Lower leg skin (tissue), 4 donors: Measurements from ENCODE around the gene METTL16. TPM values are rescaled to one million over a fixed set of nuclear protein-coding genes. Genes with fewer than 3 reads are reported as not detected.
"Not testable (repeated sequence)": the region's sequence is repeated elsewhere in the genome, so short reads cannot be mapped to it uniquely, and the experiment has no call there.

Source experiments
- DNase-seq, 2 donors: peaks; one replicate each; pipeline ENCODE4 v3.0.0-alpha.2; 2019; ENCODE audit warnings: low spot score in 2 of 2
- H3K4me3 ChIP-seq: fragments of 200-600 bp; sonication (generic); 2 replicates; pipeline ENCODE4 v1.5.1; 2017; ENCODE audit warnings: mild to moderate bottlenecking, low read depth; ENCODE audit not compliant: poor library complexity, severe bottlenecking
- POLR2A ChIP-seq, 2 donors: fragments of 450-650 bp; IDR thresholded peaks; one replicate each; pipeline ENCODE4 v1.6.1; 2016 to 2017; ENCODE audit warnings: antibody characterized with exemption in 2 of 2, mild to moderate bottlenecking in 1 of 2, moderate library complexity in 1 of 2
- WGBS, 2 donors: methylation state at CpG; one replicate each; pipeline ENCODE4 v1.1.5; 2018; 5-methylcytosine and 5-hydroxymethylcytosine counted together
- intact Hi-C: fragments of 100-400 bp; cut with DNase I; formaldehyde crosslinking; loops from one replicate; pipeline ENCODE4 v1.15.0; 2023; ENCODE audit warnings: low total_unique reads
- total RNA-seq, 4 donors: library from RNA; depleted of rRNA; stranded (reverse); fragments of >200 nt; gene quantifications; one replicate each; pipeline ENCODE4 v1.1.0, GENCODE V29; 2016
- TF ChIP-seq, protein P1 (sequence below), 3 donors: fragments of 450-650 bp; IDR thresholded peaks; one replicate each; pipeline ENCODE4 v1.5.1; 2016; ENCODE audit warnings: antibody characterized with exemption in 3 of 3, mild to moderate bottlenecking in 3 of 3, moderate library complexity in 2 of 3

METTL16 gene
- total RNA-seq, 4 donors from 2014 or later, result 17.7 to 47.4 (median 38.5) TPM

DNA sequence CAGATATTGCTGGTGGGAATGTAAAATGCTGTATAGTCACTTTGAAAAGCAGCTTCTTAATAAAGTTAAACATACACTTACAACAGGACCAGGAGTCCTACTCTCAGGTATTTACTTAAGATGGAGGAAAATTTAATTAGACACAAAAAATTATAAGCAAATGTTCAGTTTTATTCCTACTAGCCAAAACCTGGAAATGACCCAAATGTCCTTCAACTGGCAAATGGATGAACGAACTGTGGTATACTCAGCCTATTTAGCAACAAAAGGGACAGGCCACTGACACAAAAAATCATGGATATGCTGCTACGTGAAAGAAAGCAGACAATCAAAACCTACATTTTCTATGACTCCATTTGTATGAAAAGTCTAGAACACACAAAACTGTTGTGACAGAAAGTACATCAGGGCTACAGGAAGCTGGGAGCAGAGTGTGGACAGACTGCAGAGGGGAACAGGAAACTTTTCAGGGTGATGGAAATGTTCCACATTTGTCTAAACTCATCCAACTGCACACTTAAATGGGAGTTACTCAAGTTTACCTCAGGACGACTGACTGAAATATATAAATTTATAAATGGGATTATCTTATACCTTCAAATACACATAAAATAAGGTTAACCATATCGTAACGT, 61.6 kb downstream of the METTL16 start:
- TF ChIP-seq, protein P1, sequence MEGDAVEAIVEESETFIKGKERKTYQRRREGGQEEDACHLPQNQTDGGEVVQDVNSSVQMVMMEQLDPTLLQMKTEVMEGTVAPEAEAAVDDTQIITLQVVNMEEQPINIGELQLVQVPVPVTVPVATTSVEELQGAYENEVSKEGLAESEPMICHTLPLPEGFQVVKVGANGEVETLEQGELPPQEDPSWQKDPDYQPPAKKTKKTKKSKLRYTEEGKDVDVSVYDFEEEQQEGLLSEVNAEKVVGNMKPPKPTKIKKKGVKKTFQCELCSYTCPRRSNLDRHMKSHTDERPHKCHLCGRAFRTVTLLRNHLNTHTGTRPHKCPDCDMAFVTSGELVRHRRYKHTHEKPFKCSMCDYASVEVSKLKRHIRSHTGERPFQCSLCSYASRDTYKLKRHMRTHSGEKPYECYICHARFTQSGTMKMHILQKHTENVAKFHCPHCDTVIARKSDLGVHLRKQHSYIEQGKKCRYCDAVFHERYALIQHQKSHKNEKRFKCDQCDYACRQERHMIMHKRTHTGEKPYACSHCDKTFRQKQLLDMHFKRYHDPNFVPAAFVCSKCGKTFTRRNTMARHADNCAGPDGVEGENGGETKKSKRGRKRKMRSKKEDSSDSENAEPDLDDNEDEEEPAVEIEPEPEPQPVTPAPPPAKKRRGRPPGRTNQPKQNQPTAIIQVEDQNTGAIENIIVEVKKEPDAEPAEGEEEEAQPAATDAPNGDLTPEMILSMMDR (IDR thresholded peaks at IDR 0.05), result no peak
- no peak for TF ChIP-seq POLR2A (IDR thresholded peaks at IDR 0.05)
- no peak for DNase-seq
- no peak overlapping the region for H3K4me3 ChIP-seq
- intact Hi-C loops, result no loop called here
- WGBS, 2 donors, result 69 to 78% methylated on average over 5 of the region's 5 CpGs

DNA sequence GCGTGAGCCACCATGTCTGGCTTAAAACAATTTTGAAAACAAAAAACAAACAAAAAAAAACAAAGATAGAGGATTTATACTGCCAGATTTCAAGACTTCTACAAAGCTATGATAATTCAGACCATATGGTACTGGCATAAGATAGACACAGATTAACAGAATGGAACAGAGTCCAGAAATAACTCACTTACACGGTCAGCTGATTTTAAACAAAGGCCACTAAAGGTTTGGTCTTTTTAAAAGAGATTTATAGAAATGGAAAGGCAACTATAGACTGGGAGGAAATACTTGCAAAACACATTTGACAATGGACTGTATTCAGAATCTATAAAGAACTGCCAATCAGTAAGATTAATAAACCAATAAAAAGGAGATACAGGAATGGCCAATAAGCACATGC, 62.2 kb downstream of the METTL16 start:
- intact Hi-C loops, result no loop called here
- no peak for DNase-seq
- whole genome bisulfite sequencing, 2 donors, result 59 to 70% methylated on average over 2 of the region's 2 CpGs
- no peak overlapping the region for H3K4me3 ChIP-seq
- TF ChIP-seq POLR2A (IDR thresholded peaks at IDR 0.05), result no peak
- TF ChIP-seq, protein P1 (IDR thresholded peaks at IDR 0.05), result no peak

DNA sequence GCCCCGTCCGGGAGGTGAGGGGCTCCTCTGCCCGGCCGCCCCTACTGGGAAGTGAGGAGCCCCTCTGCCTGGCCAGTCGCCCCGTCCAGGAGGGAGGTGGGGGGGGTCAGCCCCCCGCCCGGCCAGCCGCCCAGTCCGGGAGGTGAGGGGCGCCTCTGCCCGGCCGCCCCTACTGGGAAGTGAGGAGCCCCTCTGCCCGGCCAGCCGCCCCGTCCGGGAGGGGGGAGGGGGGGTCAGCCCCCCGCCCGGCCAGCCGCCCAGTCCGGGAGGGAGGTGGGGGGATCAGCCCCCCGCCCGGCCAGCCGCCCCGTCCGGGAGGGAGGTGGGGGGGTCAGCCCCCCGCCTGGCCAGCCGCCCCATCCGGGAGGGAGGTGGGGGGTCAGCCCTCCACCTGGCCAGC, 64.2 kb downstream of the METTL16 start:
- H3K4me3 ChIP-seq, intact Hi-C loops, DNase-seq: not testable (repeated sequence)
- no CpG with 5 or more reads among the region's 29 CpGs for WGBS, 2 donors

DNA sequence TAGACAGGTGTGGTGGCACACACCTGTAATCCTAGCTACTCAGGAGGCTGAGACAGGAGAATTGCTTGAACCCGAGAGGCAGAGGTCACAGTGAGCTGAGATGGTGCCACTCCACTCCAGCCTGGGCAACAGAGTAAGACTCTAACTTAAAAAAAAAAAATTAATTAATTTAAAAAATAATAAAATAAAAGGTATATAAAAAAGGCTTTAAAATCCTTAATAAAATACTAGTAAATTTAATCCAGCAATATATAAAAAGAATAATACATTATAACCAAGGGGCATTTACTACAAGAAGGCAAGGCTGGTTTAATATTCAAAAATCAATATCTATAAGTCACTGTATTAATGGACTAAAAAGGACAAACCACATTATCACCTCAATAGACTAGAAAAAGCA, 66.0 kb downstream of the METTL16 start:
- intact Hi-C loops, result no loop called here
- WGBS, 2 donors, result 100% methylated on average over 1 of the region's 1 CpG
- DNase-seq, result no peak
- no peak overlapping the region for H3K4me3 ChIP-seq
- TF ChIP-seq, protein P1 (IDR thresholded peaks at IDR 0.05), result no peak
- no peak for TF ChIP-seq POLR2A (IDR thresholded peaks at IDR 0.05)

DNA sequence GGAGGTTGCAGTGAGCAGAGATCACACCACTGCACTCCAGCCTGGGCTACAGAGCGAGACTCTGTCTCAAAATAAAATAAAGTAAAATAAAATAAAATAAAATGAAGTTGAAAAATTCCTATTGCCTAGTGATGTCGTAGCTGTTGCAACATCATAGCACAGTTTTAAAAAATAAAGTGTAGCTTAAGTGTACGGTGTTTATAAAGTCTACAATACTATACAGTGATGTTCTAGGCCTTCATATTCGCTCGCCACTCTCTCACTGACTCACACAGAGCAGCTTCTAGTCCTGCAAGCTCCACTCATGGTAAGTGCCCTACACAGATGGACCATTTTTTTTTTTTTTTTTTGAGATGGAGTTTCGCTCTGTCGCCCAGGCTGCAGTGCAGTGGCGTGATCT, 67.3 kb downstream of the METTL16 start:
- no peak overlapping the region for H3K4me3 ChIP-seq
- WGBS, 2 donors, result 96 to 98% methylated on average over 8 of the region's 8 CpGs
- no peak for TF ChIP-seq POLR2A (IDR thresholded peaks at IDR 0.05)
- TF ChIP-seq, protein P1 (IDR thresholded peaks at IDR 0.05), result no peak
- DNase-seq, result no peak
- intact Hi-C loops, result no loop called here

DNA sequence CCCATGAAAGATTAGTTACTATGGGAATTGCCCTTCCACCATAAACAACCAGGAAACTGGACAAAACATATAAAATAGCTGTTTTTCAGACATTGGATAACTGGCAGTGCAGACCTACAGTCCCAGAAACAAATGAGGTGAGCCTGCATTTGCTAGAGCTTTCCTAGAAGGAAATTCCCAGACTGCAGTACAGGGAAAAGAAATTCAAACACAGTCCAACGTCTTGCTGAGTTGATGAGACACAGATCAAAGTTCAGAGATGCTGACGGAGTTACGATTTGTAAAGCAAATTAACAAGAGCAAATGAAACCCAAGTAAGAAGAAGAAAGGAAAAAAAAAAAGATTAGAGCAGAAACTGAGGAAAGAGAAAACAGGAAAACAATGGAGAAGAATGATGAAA, 69.5 kb downstream of the METTL16 start:
- TF ChIP-seq, protein P1 (IDR thresholded peaks at IDR 0.05), result no peak
- TF ChIP-seq POLR2A (IDR thresholded peaks at IDR 0.05), result no peak
- WGBS, 2 donors, result 65% methylated on average over 3 of the region's 3 CpGs
- intact Hi-C loops, result no loop called here

More for the DNA sequence above, 69.5 kb downstream of the METTL16 start:
- H3K4me3 ChIP-seq, result no peak overlapping the region
- no peak for DNase-seq
